K562 (cell line): ENCODE data around the gene TTLL10. TPM values are rescaled to one million over a fixed set of nuclear protein-coding genes. Genes with fewer than 3 reads are reported as not detected.
A peak's percentile ranks its signal among the peaks of the same experiment; 100 is the strongest.

Source experiments
- EP300 ChIP-seq: IDR thresholded peaks from 2 replicates; pipeline ENCODE4 v1.6.1; 2012; ENCODE audit warnings: low read length, improper control_type of control experiment
- ID3 ChIP-seq, 2 experiments: fragments of 250-450 bp in 1 of 2; fragments of 450-650 bp in 1 of 2; sonication (Bioruptor Pico) in 1 of 2; IDR thresholded peaks; 2 replicates each; pipeline versions ENCODE4 v1.6.1 to v1.8.0; 2016 to 2021; ENCODE audit warnings: mild to moderate bottlenecking in 2 of 2, moderate library complexity in 2 of 2, missing compliant biosample characterization in 1 of 2, missing genetic modification characterization in 1 of 2
- KAT7 ChIP-seq: sonication (generic); formaldehyde crosslinking; IDR thresholded peaks from 2 replicates; pipeline ENCODE4 v1.8.0; 2022; ENCODE audit warnings: missing genetic modification reagents, mild to moderate bottlenecking, borderline replicate concordance
- KLF6 ChIP-seq: fragments of 250-450 bp; sonication (Bioruptor Pico); IDR thresholded peaks from 2 replicates; pipeline ENCODE4 v1.4.0; 2020; ENCODE audit warnings: mild to moderate bottlenecking, moderate library complexity, borderline replicate concordance
- MXI1 ChIP-seq: IDR thresholded peaks from 2 replicates; pipeline ENCODE4 v1.6.1; 2011; ENCODE audit warnings: low read depth, mild to moderate bottlenecking, improper control_type of control experiment, low read length
- NFIX ChIP-seq: fragments of 250-450 bp; sonication (Bioruptor Pico); IDR thresholded peaks from 2 replicates; pipeline ENCODE4 v1.4.0; 2020; ENCODE audit warnings: low read depth, mild to moderate bottlenecking, moderate library complexity
- PTRF ChIP-seq: fragments of 450-650 bp; IDR thresholded peaks from 2 replicates; pipeline ENCODE4 v1.6.1; 2016; ENCODE audit warnings: mild to moderate bottlenecking, missing genetic modification characterization, missing compliant biosample characterization
- RBFOX2 ChIP-seq: fragments of 200-400 bp; formaldehyde crosslinking; IDR thresholded peaks from 2 replicates; pipeline ENCODE4 v1.6.1; 2017; ENCODE audit warnings: low read depth, mild to moderate bottlenecking, low read length, moderate library complexity
- STAT5B ChIP-seq: fragments of 250-450 bp; sonication (Bioruptor Pico); IDR thresholded peaks from 2 replicates; pipeline ENCODE4 v1.8.0; 2021; ENCODE audit warnings: mild to moderate bottlenecking, inconsistent platforms
- SUPT5H ChIP-seq: fragments of 450-650 bp; IDR thresholded peaks from 2 replicates; pipeline ENCODE4 v1.6.1; 2016
- TCF3 ChIP-seq: sonication (generic); formaldehyde crosslinking; IDR thresholded peaks from 2 replicates; pipeline ENCODE4 v1.4.0; 2020; ENCODE audit warnings: mild to moderate bottlenecking, missing genetic modification reagents
- TEAD1 ChIP-seq, 2 experiments: fragments of 450-650 bp in 1 of 2; sonication (generic) in 1 of 2; formaldehyde crosslinking; IDR thresholded peaks; 2 replicates each; pipeline versions ENCODE4 v1.4.0 to v1.8.0; 2020 to 2022; ENCODE audit warnings: mild to moderate bottlenecking in 2 of 2, missing genetic modification reagents in 1 of 2
- ZEB2 ChIP-seq: fragments of 450-650 bp; IDR thresholded peaks from 2 replicates; pipeline ENCODE4 v1.6.1; 2016
- ZNF282 ChIP-seq: sonication (generic); formaldehyde crosslinking; IDR thresholded peaks from 2 replicates; pipeline ENCODE4 v1.8.1; 2023; ENCODE audit warnings: missing genetic modification reagents
- ZNF316 ChIP-seq: fragments of 450-650 bp; IDR thresholded peaks from 2 replicates; pipeline ENCODE4 v1.6.1; 2016
- ZNF76 ChIP-seq: fragments of 250-450 bp; sonication (Bioruptor Pico); IDR thresholded peaks from 2 replicates; pipeline ENCODE4 v1.4.0; 2020; ENCODE audit warnings: mild to moderate bottlenecking, moderate library complexity, borderline replicate concordance
- polyA plus RNA-seq, 8 experiments: library from polyadenylated mRNA; depleted of rRNA in 4 of 8; stranded (reverse) in 5 of 8; unstranded in 3 of 8; fragments of >200 nt; fragmentation: Nextera tagmentation in 2 of 8; fragmentation: Illumina TruSeq in 1 of 8; extraction: Ambion mirVana in 2 of 8; extraction: Trizol in 1 of 8; gene quantifications; 2 replicates each; pipeline versions ENCODE4 v1.2.1 to v1.2.3, GENCODE V29; 2011 to 2014; ENCODE audit warnings: inconsistent platforms in 1 of 8, missing spikeins in 1 of 8
- total RNA-seq, 7 experiments: library from RNA; depleted of rRNA in 6 of 7; stranded (reverse); fragments of >200 nt in 6 of 7; fragmentation: Illumina TruSeq in 2 of 7; extraction: Trizol in 2 of 7; gene quantifications; 2 replicates each; pipeline versions ENCODE4 v1.2.1 to v1.2.3, GENCODE V29; 2011 to 2021; ENCODE audit warnings: low replicate concordance in 1 of 7
- TF ChIP-seq, protein P1 (sequence below): fragments of 450-650 bp; IDR thresholded peaks from 2 replicates; pipeline ENCODE4 v1.6.1; 2016; ENCODE audit warnings: mild to moderate bottlenecking, moderate library complexity

Gene TTLL10
- total and polyA plus RNA-seq, 9 of the 15 experiments (the other 6 are each of a cell fraction or from before 2014, with no cell fraction given) = not detected

DNA sequence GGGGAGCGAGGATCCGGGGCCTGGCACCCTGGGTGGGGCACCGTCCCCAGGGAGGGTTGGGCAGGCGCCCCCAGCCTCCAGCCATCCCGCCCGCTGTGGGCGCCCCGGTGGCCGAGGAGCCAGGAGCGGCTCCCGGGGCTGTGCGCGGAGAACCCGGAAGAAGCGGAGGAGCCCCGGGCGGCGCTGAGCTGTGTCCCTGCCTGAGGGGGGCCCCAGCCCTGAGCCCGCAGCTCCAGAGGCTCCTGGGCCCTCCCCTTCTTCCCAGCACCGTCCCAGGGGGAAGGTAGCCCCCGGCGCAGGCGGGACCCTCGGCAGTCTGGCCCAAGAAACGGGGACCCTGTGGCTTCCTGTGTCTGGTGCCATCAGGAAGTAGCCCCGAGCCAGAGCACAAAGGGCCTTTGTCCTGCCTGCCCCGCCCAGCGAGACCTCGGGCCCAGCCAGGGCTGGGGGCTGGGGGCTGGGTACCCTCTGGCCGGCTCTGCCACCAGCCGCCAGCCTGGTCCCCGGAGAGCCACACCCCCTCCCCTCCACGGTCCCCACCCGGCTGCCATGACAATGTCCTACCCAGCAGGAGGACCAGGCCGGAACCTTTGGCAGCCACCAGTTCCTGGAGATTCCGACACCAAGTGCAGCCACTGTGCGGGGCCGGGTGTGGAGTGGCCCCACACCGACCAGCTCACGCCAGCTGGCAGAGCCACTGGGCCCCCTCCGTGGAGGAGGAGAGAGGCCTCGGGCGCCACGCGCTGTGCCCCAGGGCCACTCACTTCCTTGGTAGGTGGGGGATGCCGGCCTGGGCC is 15.6 kb upstream of the TTLL10 start (continued):
- TF ChIP-seq, protein P1, sequence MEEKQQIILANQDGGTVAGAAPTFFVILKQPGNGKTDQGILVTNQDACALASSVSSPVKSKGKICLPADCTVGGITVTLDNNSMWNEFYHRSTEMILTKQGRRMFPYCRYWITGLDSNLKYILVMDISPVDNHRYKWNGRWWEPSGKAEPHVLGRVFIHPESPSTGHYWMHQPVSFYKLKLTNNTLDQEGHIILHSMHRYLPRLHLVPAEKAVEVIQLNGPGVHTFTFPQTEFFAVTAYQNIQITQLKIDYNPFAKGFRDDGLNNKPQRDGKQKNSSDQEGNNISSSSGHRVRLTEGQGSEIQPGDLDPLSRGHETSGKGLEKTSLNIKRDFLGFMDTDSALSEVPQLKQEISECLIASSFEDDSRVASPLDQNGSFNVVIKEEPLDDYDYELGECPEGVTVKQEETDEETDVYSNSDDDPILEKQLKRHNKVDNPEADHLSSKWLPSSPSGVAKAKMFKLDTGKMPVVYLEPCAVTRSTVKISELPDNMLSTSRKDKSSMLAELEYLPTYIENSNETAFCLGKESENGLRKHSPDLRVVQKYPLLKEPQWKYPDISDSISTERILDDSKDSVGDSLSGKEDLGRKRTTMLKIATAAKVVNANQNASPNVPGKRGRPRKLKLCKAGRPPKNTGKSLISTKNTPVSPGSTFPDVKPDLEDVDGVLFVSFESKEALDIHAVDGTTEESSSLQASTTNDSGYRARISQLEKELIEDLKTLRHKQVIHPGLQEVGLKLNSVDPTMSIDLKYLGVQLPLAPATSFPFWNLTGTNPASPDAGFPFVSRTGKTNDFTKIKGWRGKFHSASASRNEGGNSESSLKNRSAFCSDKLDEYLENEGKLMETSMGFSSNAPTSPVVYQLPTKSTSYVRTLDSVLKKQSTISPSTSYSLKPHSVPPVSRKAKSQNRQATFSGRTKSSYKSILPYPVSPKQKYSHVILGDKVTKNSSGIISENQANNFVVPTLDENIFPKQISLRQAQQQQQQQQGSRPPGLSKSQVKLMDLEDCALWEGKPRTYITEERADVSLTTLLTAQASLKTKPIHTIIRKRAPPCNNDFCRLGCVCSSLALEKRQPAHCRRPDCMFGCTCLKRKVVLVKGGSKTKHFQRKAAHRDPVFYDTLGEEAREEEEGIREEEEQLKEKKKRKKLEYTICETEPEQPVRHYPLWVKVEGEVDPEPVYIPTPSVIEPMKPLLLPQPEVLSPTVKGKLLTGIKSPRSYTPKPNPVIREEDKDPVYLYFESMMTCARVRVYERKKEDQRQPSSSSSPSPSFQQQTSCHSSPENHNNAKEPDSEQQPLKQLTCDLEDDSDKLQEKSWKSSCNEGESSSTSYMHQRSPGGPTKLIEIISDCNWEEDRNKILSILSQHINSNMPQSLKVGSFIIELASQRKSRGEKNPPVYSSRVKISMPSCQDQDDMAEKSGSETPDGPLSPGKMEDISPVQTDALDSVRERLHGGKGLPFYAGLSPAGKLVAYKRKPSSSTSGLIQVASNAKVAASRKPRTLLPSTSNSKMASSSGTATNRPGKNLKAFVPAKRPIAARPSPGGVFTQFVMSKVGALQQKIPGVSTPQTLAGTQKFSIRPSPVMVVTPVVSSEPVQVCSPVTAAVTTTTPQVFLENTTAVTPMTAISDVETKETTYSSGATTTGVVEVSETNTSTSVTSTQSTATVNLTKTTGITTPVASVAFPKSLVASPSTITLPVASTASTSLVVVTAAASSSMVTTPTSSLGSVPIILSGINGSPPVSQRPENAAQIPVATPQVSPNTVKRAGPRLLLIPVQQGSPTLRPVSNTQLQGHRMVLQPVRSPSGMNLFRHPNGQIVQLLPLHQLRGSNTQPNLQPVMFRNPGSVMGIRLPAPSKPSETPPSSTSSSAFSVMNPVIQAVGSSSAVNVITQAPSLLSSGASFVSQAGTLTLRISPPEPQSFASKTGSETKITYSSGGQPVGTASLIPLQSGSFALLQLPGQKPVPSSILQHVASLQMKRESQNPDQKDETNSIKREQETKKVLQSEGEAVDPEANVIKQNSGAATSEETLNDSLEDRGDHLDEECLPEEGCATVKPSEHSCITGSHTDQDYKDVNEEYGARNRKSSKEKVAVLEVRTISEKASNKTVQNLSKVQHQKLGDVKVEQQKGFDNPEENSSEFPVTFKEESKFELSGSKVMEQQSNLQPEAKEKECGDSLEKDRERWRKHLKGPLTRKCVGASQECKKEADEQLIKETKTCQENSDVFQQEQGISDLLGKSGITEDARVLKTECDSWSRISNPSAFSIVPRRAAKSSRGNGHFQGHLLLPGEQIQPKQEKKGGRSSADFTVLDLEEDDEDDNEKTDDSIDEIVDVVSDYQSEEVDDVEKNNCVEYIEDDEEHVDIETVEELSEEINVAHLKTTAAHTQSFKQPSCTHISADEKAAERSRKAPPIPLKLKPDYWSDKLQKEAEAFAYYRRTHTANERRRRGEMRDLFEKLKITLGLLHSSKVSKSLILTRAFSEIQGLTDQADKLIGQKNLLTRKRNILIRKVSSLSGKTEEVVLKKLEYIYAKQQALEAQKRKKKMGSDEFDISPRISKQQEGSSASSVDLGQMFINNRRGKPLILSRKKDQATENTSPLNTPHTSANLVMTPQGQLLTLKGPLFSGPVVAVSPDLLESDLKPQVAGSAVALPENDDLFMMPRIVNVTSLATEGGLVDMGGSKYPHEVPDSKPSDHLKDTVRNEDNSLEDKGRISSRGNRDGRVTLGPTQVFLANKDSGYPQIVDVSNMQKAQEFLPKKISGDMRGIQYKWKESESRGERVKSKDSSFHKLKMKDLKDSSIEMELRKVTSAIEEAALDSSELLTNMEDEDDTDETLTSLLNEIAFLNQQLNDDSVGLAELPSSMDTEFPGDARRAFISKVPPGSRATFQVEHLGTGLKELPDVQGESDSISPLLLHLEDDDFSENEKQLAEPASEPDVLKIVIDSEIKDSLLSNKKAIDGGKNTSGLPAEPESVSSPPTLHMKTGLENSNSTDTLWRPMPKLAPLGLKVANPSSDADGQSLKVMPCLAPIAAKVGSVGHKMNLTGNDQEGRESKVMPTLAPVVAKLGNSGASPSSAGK = no peak
- no peak for TF ChIP-seq ZNF316
- TF ChIP-seq TEAD1 (CRISPR knock-in tag; IDR thresholded peaks at IDR 0.05) = peak in 1 of 2 experiments; percentile 50; a peak in 1 of 4 replicates
- TF ChIP-seq PTRF = no peak
- 0 out of 2 replicates have a peak, but pooled peaks have one; percentile 94 for TF ChIP-seq KAT7 (CRISPR knock-in tag)
- TF ChIP-seq TCF3 = 0 out of 2 replicates have a peak, but pooled peaks have one; percentile 13
- no peak for TF ChIP-seq ZNF76 (CRISPR knock-in tag)
- no peak for TF ChIP-seq ID3 (CRISPR knock-in tag; IDR thresholded peaks at IDR 0.05)
- peak; percentile 12; the same call in 1 of the 2 replicates for TF ChIP-seq ID3 (tag; IDR thresholded peaks at IDR 0.05)
- peak; percentile 79 for TF ChIP-seq RBFOX2
- TF ChIP-seq NFIX (CRISPR knock-in tag) = no peak
- TF ChIP-seq ZNF282 (CRISPR knock-in tag) = 0 out of 2 replicates have a peak, but pooled peaks have one; percentile 62
- TF ChIP-seq STAT5B = no peak
- TF ChIP-seq KLF6 (CRISPR knock-in tag) = peak; percentile 33; the same call in 1 of the 2 replicates
- peak; percentile 68; the same call in 1 of the 2 replicates for TF ChIP-seq SUPT5H
- TF ChIP-seq MXI1 = no peak
- no peak for TF ChIP-seq ZEB2
- TF ChIP-seq EP300 = no peak
